ENCODE data around the gene PTRHD1.
"Not testable (repeated sequence)": the region's sequence is repeated elsewhere in the genome, so short reads cannot be mapped to it uniquely, and the experiment has no call there.

PTRHD1 gene

GRCh38 chr2:24792874-24793760, at the start of gene PTRHD1, which contains the start of gene CENPO:
PTRHD1 (minus strand) TSS chr2:24793391; CDS start chr2:24793377, 14 bp downstream.
CENPO (plus strand) TSS chr2:24793425; CDS start chr2:24793920, 495 bp downstream.
- DNase-seq = peak; percentile 95

GRCh38 chr2:24842081-24843050, 49.2 kb upstream of the PTRHD1 start:
- no peak for DNase-seq

GRCh38 chr2:24840962-24841945, 48.1 kb upstream of the PTRHD1 start:
- DNase-seq = no peak

GRCh38 chr2:24840164-24840869, 47.1 kb upstream of the PTRHD1 start:
- no peak for DNase-seq

- DNase-seq = no peak
These were observed 46.5 kb upstream of the PTRHD1 start for GRCh38 chr2:24839729-24840128.

- no peak for DNase-seq
These were observed 45.4 kb upstream of the PTRHD1 start for GRCh38 chr2:24838541-24838940.

GRCh38 chr2:24837996-24838513, 44.9 kb upstream of the PTRHD1 start:
- no peak for DNase-seq

- no peak for DNase-seq
These were observed 43.5 kb upstream of the PTRHD1 start for GRCh38 chr2:24836706-24837105.

- no peak for DNase-seq
These were observed 43.0 kb upstream of the PTRHD1 start for GRCh38 chr2:24836206-24836605.

- DNase-seq = not testable (repeated sequence)
These were observed 42.2 kb upstream of the PTRHD1 start for GRCh38 chr2:24835411-24835810.

- DNase-seq = no peak
These were observed 41.7 kb upstream of the PTRHD1 start for GRCh38 chr2:24834733-24835395.

- no peak for DNase-seq
These were observed 40.9 kb upstream of the PTRHD1 start for GRCh38 chr2:24833821-24834732.

- no peak for DNase-seq
These were observed 39.9 kb upstream of the PTRHD1 start for GRCh38 chr2:24832931-24833701.

GRCh38 chr2:24832521-24832920, 39.3 kb upstream of the PTRHD1 start:
- no peak for DNase-seq

GRCh38 chr2:24832073-24832461, 38.9 kb upstream of the PTRHD1 start:
- no peak for DNase-seq

GRCh38 chr2:24831221-24832072, 38.3 kb upstream of the PTRHD1 start:
- no peak for DNase-seq

- DNase-seq = no peak
These were observed 37.6 kb upstream of the PTRHD1 start for GRCh38 chr2:24830786-24831185.

GRCh38 chr2:24830351-24830750, 37.2 kb upstream of the PTRHD1 start:
- DNase-seq = no peak
